Pancreas (tissue), 10 donors: ENCODE results near the gene JAK2. TPM values are rescaled to one million over a fixed set of nuclear protein-coding genes. Genes with fewer than 3 reads are reported as not detected.

Source experiments
- ATAC-seq, 4 donors: fragments of 200-7000 bp; cut with Tn5 transposase; one replicate each; pipeline versions ENCODE4 v1.8.0 to v1.9.1; 2020; ENCODE audit warnings: mild to moderate bottlenecking in 4 of 4, moderate library complexity in 4 of 4
- DNase-seq, 6 donors: peaks; one replicate each; pipeline ENCODE4 v3.0.0-alpha.2; 2020
- FAIRE-seq: peaks from 2 replicates; lab custom pipeline; 2012; peaks lifted over from hg19 to GRCh38; lab: Jason Lieb, UNC
- H3K27ac ChIP-seq, 4 donors: fragments of 200-600 bp; sonication (generic); 1 replicate in 3 of 4; 2 replicates in 1 of 4; pipeline versions ENCODE4 v1.5.0 to v1.8.0; 2020
- H3K27me3 ChIP-seq, 4 donors: fragments of 200-600 bp; one replicate each; pipeline ENCODE4 v1.8.0; 2021
- H3K36me3 ChIP-seq, 3 donors: fragments of 200-600 bp; sonication (generic) in 1 of 3; one replicate each; pipeline versions ENCODE4 v1.5.0 to v1.8.0; 2020 to 2021
- H3K4me1 ChIP-seq, 3 donors: fragments of 200-600 bp; one replicate each; pipeline ENCODE4 v1.8.0; 2021
- H3K4me3 ChIP-seq, 4 donors: fragments of 200-600 bp; sonication (generic) in 2 of 4; one replicate each; pipeline versions ENCODE4 v1.5.0 to v1.8.0; 2020 to 2021
- H3K9me3 ChIP-seq, 4 donors: fragments of 200-600 bp; one replicate each; pipeline ENCODE4 v1.8.0; 2021
- WGBS, 2 donors: extraction: QIAGEN DNeasy Blood & Tissue Kit; methylation state at CpG; one replicate each; pipeline ENCODE4 v1.1.7; 2013; 5-methylcytosine and 5-hydroxymethylcytosine counted together
- intact Hi-C, 3 donors: fragments of 100-400 bp; cut with DNase I; formaldehyde crosslinking; loops; one replicate each; pipeline versions ENCODE4 v1.11.1 to v1.14.2; 2022
- polyA plus RNA-seq, 2 donors: library from polyadenylated mRNA; stranded (reverse); fragments of 200-250 nt; gene quantifications; one replicate each; pipeline ENCODE4 v1.2.3, GENCODE V29; 2013
- total RNA-seq, 6 donors: library from RNA; stranded (reverse); fragmentation: NEBNext Ultra II Directional in 4 of 6; extraction: Animal tissue kit (Norgen Biotek cat#: 25700) in 4 of 6; gene quantifications; one replicate each; pipeline versions ENCODE4 v1.2.1 to v1.2.4, GENCODE V29; 2021 to 2023
- TF ChIP-seq, protein P1 (sequence below), 4 donors: fragments of 200-600 bp; sonication (generic) in 3 of 4; IDR thresholded peaks; one replicate each; pipeline versions ENCODE4 v1.5.0 to v1.8.0; 2021; ENCODE audit warnings: antibody characterized with exemption in 4 of 4
- donor health status: healthy with polysubstance abuse.
- donor health status: DM: no; HTN: no; CAD: no; lungs with moderate emphysema.
- donor health status: DM: no; HTN: no; CAD: no.
- donor health status: control.
- donor health status: control.
- donor health status: Bipolar disorder and iron deficiency.
- donor health status: DM: yes; HTN: yes; CAD: no.
- donor health status: DM: no; HTN: no; CAD: no.
- donor health status: DM: no; HTN: no; CAD: no.
- donor health status: DM: yes; HTN: yes; CAD: no.

JAK2 gene
- total and polyA plus RNA-seq, 8 donors: 1.7 to 9.1 (median 4.2) TPM

DNA sequence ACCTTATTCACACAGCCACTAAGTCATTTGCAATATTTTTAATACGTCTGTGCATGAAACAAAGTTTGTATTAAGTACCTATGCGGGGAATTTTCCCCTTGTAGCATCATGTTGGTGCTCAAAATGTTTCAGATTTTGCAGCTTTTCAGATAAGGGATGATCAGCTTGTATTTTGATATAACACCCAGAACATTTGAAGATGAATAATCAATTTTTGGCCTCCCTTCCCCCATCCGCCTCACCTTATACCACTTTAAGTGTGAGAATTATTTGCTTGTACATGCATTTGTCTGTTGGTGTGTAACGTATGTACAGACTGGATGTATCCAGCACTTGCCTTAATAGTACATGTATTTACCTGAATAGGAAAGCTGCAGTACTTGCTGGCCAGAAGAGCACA, 1.7 kb downstream of the JAK2 start:
- TF ChIP-seq, protein P1, sequence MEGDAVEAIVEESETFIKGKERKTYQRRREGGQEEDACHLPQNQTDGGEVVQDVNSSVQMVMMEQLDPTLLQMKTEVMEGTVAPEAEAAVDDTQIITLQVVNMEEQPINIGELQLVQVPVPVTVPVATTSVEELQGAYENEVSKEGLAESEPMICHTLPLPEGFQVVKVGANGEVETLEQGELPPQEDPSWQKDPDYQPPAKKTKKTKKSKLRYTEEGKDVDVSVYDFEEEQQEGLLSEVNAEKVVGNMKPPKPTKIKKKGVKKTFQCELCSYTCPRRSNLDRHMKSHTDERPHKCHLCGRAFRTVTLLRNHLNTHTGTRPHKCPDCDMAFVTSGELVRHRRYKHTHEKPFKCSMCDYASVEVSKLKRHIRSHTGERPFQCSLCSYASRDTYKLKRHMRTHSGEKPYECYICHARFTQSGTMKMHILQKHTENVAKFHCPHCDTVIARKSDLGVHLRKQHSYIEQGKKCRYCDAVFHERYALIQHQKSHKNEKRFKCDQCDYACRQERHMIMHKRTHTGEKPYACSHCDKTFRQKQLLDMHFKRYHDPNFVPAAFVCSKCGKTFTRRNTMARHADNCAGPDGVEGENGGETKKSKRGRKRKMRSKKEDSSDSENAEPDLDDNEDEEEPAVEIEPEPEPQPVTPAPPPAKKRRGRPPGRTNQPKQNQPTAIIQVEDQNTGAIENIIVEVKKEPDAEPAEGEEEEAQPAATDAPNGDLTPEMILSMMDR (IDR thresholded peaks at IDR 0.05): no peak
- Histone ChIP-seq H3K36me3 (no peaks in the 10 kb centered on the region), H3K4me1 (peaks cover 7 to 35% (median 29%) of the 10 kb centered on the region in 3 donors), H3K9me3 (no peaks in the 10 kb centered on the region), H3K27ac (peak overlapping the region in 2 of 4 donors; percentile 98), H3K4me3 (peak overlapping the region in 2 of 4 donors; percentile 81 to 86), H3K27me3 (no peaks in the 10 kb centered on the region)
- FAIRE-seq (no peak), ATAC-seq (no peak), DNase-seq (no peak)
- 81 to 86% methylated on average over 4 of the region's 4 CpGs for WGBS, 2 donors
- intact Hi-C loops: loop anchor here in 1 of 3 donors (10.0 kb wide), 1 partner anchor 222 kb away; no protein-coding TSS in a partner anchor

DNA sequence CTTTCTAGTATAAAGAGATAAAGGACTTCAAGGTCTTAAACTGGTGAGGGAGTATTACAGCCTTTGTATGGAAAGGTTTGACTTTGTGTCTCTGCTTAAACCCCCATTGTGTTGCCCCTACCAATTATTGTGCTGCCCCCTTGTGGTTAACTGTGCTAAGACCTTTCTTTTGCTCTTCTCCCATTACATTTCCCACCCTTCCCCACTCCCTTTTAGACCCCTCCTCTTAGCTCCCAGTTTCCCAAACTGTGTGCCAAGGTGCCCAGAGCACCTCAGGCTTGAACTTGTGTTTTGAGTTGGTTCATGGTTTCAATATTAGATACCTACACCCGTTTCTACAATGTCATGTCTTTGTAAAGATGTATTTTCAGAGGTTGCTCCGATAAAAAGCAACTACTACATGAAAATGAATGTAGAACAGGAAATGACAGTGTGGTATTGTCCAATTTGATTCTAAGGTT, 2.9 kb downstream of the JAK2 start:
- no peaks in the 10 kb centered on the region for H3K36me3 ChIP-seq
- ATAC-seq (peak in 1 of 4 donors; percentile 6), FAIRE-seq (no peak), DNase-seq (peak in 3 of 6 donors; percentile 21 to 49 (median 44))
- H3K27ac ChIP-seq: no peak overlapping the region
- TF ChIP-seq, protein P1 (IDR thresholded peaks at IDR 0.05): peak; percentile 41 to 58 (median 50)
- H3K9me3 ChIP-seq: no peaks in the 10 kb centered on the region
- intact Hi-C loops: loop anchor here in 1 of 3 donors (10.0 kb wide), 1 partner anchor 223 kb away; no protein-coding TSS in a partner anchor
- H3K4me1 ChIP-seq: peaks cover 7 to 34% (median 29%) of the 10 kb centered on the region in 3 donors
- no peaks in the 10 kb centered on the region for H3K27me3 ChIP-seq
- 32 to 39% methylated on average over 2 of the region's 2 CpGs for WGBS, 2 donors
- H3K4me3 ChIP-seq: no peak overlapping the region

DNA sequence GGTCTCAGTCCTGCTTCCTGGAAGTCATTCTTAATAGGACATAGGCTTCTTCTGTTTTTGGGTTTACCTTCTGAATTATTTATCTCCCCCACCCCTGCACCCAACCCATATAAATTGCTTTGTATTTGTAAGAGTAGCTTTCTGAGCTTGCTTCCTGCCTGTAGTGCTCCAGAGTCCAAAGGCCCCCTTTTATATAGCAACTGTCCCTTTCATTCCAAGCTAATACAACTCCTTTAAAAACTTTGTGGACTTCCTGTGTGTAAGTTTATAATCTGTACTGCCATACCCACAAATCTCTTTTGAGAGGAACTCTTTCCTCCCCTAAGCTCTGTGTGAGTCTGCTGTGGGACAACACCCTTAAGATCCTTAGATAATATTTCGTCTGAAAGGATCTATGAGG, 7.8 kb downstream of the JAK2 start:
- FAIRE-seq (no peak), DNase-seq (no peak), ATAC-seq (no peak)
- H3K27me3 ChIP-seq: no peaks in the 10 kb centered on the region
- H3K4me1 ChIP-seq: peaks cover 1 to 19% (median 18%) of the 10 kb centered on the region in 3 donors
- H3K9me3 ChIP-seq: no peaks in the 10 kb centered on the region
- intact Hi-C loops: no loop called here
- TF ChIP-seq, protein P1 (IDR thresholded peaks at IDR 0.05): no peak
- no peak overlapping the region for H3K27ac ChIP-seq
- H3K4me3 ChIP-seq: no peak overlapping the region
- H3K36me3 ChIP-seq: no peaks in the 10 kb centered on the region
- 88 to 90% methylated on average over 1 of the region's 1 CpG for WGBS, 2 donors

DNA sequence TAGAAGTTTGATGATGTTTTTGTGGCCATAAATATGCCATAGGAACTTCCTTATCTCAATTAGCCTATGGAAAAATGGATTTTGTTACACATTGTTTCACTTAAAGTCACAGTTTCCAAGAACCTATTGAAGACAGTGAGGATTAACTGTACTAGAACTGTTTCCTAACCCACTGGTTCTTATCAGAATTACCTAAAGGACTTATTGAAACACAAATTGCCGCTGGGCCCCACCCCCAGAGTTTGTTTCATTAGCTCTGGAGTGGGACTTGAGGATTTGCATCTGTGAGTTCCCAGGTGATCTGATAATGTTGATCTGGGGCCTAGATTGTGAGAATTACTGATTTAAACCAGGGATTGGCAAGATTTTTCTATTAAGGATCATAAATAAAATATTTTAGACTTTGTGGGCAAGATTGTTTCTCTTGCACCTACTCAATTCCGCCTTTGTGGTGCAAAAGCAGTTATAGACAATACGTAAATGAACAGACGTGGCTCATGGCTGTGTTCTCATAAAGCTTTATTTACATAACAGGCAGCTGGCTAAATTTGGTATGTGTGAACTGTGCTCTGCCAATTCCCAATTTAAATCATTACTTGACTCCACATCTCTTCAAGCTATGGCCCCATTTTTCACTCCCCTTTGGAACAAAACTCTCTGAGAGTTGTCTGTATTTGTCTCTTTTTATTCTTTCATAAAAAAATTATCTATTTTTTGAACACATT, 9.3 kb downstream of the JAK2 start:
- WGBS, 2 donors: 57 to 67% methylated on average over 4 of the region's 4 CpGs
- ATAC-seq (peak in 1 of 4 donors; percentile 35), FAIRE-seq (no peak), DNase-seq (no peak)
- Histone ChIP-seq H3K4me1 (peaks cover 0 to 14% (median 8%) of the 10 kb centered on the region in 3 donors), H3K27ac (no peak overlapping the region), H3K9me3 (no peaks in the 10 kb centered on the region), H3K27me3 (no peaks in the 10 kb centered on the region), H3K36me3 (no peaks in the 10 kb centered on the region), H3K4me3 (no peak overlapping the region)
- intact Hi-C loops: no loop called here
- TF ChIP-seq, protein P1 (IDR thresholded peaks at IDR 0.05): no peak

DNA sequence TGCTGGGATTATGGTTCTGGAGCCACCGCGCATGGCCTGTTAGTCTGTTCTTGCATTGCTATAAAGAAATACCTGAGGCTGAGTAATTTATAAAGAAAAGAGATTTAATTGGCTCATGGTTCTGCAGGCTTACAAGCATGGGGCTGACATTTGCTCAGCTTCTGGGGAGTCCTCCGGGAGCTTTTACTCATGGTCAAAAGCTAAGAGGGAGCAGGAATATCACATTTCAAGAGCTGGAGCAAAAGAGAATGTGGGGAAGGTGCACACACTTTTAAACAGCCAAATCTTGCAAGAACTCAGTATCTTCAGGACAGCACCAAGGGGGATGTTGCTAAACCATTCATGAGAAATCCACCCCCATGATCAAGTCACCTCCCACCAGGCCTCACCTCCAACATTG, 12.1 kb downstream of the JAK2 start:
- no peak for FAIRE-seq
- intact Hi-C loops: no loop called here

More for the DNA sequence above, 12.1 kb downstream of the JAK2 start:
- no peak for ATAC-seq
- H3K4me3 ChIP-seq: no peak overlapping the region
- H3K27me3 ChIP-seq: no peaks in the 10 kb centered on the region
- 84 to 97% methylated on average over 3 of the region's 3 CpGs for WGBS, 2 donors
- no peak overlapping the region for H3K27ac ChIP-seq
- H3K4me1 ChIP-seq: peaks cover 0 to 8% (median 4%) of the 10 kb centered on the region in 3 donors
- no peak for DNase-seq
- no peaks in the 10 kb centered on the region for H3K36me3 ChIP-seq
- H3K9me3 ChIP-seq: peaks cover 0 to 2% (median 0%) of the 10 kb centered on the region in 4 donors
- TF ChIP-seq, protein P1 (IDR thresholded peaks at IDR 0.05): no peak
